Hepatocyte (in vitro differentiated cells): ENCODE data around the gene FBN1. TPM values are rescaled to one million over a fixed set of nuclear protein-coding genes. Genes with fewer than 3 reads are reported as not detected.
A peak's percentile ranks its signal among the peaks of the same experiment; 100 is the strongest.

Source experiments
- DNase-seq: peaks from one replicate; pipeline ENCODE4 v3.0.0-alpha.2; 2016; ENCODE audit warnings: low spot score
- H2AFZ ChIP-seq: fragments of 200-600 bp; sonication (generic); 2 replicates; pipeline ENCODE4 v1.6.0; 2016; ENCODE audit warnings: antibody characterized with exemption, mild to moderate bottlenecking
- H3K27ac ChIP-seq: fragments of 200-600 bp; sonication (generic); 2 replicates; pipeline ENCODE4 v1.5.1; 2016; ENCODE audit warnings: mild to moderate bottlenecking
- H3K27me3 ChIP-seq: fragments of 200-600 bp; sonication (generic); 2 replicates; pipeline ENCODE4 v1.6.1; 2016
- H3K36me3 ChIP-seq: fragments of 200-600 bp; sonication (generic); replicated peaks from 2 replicates; pipeline ENCODE4 v1.5.1; 2016; ENCODE audit warnings: low read depth; ENCODE audit not compliant: insufficient read depth
- H3K4me1 ChIP-seq: fragments of 200-600 bp; sonication (generic); 2 replicates; pipeline ENCODE4 v1.5.1; 2016; ENCODE audit warnings: mild to moderate bottlenecking, moderate library complexity; ENCODE audit not compliant: insufficient read depth
- H3K4me2 ChIP-seq: fragments of 200-600 bp; sonication (generic); 2 replicates; pipeline ENCODE4 v1.6.0; 2016
- H3K4me3 ChIP-seq: fragments of 200-600 bp; sonication (generic); 2 replicates; pipeline ENCODE4 v1.5.1; 2016; ENCODE audit warnings: mild to moderate bottlenecking
- H3K79me2 ChIP-seq: fragments of 200-600 bp; sonication (generic); 2 replicates; pipeline ENCODE4 v1.6.0; 2017; ENCODE audit warnings: mild to moderate bottlenecking
- H3K9me2 ChIP-seq: fragments of 200-600 bp; sonication (generic); replicated peaks from 2 replicates; pipeline ENCODE4 v1.6.0; 2017; ENCODE audit warnings: mild to moderate bottlenecking; ENCODE audit not compliant: insufficient read depth
- H3K9me3 ChIP-seq: fragments of 200-600 bp; sonication (generic); 2 replicates; pipeline ENCODE4 v1.5.1; 2016; ENCODE audit warnings: low read depth, mild to moderate bottlenecking
- H4K20me1 ChIP-seq: fragments of 200-600 bp; sonication (generic); 2 replicates; pipeline ENCODE4 v1.6.0; 2016; ENCODE audit warnings: mild to moderate bottlenecking; ENCODE audit not compliant: insufficient read depth, poor library complexity, severe bottlenecking
- EZH2 ChIP-seq: fragments of 200-600 bp; sonication (generic); IDR thresholded peaks from 2 replicates; pipeline ENCODE4 v1.6.1; 2016; ENCODE audit warnings: antibody characterized with exemption, mild to moderate bottlenecking, borderline replicate concordance
- EZH2phosphoT487 ChIP-seq: fragments of 200-600 bp; sonication (generic); IDR thresholded peaks from one replicate; pipeline ENCODE4 v1.6.1; 2018; ENCODE audit warnings: antibody characterized with exemption, mild to moderate bottlenecking, low read depth, moderate library complexity; ENCODE audit not compliant: unreplicated experiment, severe bottlenecking
- WGBS: methylation state at CpG from one replicate; pipeline ENCODE4 v1.1.6; 2016; ENCODE audit warnings: low lambda C conversion rate; ENCODE audit errors: missing lambda C conversion rate; 5-methylcytosine and 5-hydroxymethylcytosine counted together
- polyA plus RNA-seq: library from polyadenylated mRNA; unstranded; fragments of >200 nt; fragmentation: Nextera tagmentation; extraction: Ambion mirVana; gene quantifications from 2 replicates; pipeline ENCODE4 v1.2.1, GENCODE V29; 2016
- total RNA-seq: library from RNA; depleted of rRNA; stranded (reverse); fragments of >200 nt; gene quantifications from 2 replicates; pipeline ENCODE4 v1.2.3, GENCODE V29; 2014
- TF ChIP-seq, protein P1 (sequence below): fragments of 200-600 bp; sonication (generic); IDR thresholded peaks from 2 replicates; pipeline ENCODE4 v1.5.1; 2016; ENCODE audit warnings: antibody characterized with exemption, mild to moderate bottlenecking; ENCODE audit not compliant: poor library complexity

The FBN1 gene
- total and polyA plus RNA-seq, 2 experiments from 2014 or later: 76.6 to 199 TPM

DNA sequence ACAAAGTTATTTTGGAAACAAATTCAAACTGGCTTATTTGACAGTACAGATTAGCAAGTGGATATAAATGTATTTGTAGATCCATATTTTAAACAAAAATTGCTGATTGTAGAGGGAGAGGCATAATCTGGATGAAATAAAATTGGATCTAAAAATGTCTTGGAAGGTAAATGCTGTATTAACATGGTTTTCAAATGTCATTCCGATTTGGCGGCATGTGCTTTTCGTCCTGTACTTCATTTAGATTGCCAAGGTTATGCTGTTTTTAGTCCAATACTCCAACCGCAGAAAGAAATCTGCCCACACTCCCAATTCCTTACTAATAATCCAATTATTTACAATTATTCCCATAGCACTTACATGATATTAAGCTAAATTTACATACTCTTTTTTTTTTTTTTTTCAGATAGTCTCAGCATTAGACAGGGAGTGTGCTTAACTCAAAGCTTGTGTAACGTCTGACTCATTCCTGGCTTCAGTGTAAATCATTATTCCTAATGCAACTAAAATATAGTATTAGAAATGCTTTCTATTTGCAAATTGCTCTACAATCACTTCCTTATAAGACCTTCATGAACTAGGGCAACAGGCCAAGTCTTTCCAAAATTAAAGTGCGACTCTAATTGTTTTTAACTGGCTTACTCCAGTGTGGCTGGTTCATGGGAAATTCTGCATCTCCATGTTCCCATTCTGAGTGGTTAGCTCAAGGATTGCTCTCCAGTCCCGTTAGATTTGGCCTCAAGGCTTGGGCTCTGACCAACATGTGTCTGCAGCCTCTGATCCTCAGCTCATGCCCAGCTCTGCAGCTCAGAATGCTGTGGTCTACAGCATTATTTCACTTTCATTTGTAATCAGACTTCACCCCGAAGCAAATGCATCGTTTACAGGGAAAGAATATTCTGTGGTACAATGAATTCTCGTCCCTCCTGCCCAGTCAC lies 103.9 kb downstream of the FBN1 start:
- 73% methylated on average over 10 of the region's 10 CpGs for WGBS
- Histone ChIP-seq H3K9me3 (no peaks in the 10 kb centered on the region), H2AFZ (no peak overlapping the region), H3K79me2 (no peaks in the 10 kb centered on the region), H4K20me1 (no peaks in the 10 kb centered on the region), H3K27me3 (no peaks in the 10 kb centered on the region), H3K9me2 (no peaks in the 10 kb centered on the region), H3K4me1 (peaks cover 16% of the 10 kb centered on the region), H3K27ac (peak overlapping the region; percentile 27), H3K4me2 (peak overlapping the region; percentile 13), H3K4me3 (no peak overlapping the region), H3K36me3 (no peaks in the 10 kb centered on the region)
- TF ChIP-seq EZH2: no peak
- no peak for TF ChIP-seq EZH2phosphoT487
- TF ChIP-seq, protein P1, sequence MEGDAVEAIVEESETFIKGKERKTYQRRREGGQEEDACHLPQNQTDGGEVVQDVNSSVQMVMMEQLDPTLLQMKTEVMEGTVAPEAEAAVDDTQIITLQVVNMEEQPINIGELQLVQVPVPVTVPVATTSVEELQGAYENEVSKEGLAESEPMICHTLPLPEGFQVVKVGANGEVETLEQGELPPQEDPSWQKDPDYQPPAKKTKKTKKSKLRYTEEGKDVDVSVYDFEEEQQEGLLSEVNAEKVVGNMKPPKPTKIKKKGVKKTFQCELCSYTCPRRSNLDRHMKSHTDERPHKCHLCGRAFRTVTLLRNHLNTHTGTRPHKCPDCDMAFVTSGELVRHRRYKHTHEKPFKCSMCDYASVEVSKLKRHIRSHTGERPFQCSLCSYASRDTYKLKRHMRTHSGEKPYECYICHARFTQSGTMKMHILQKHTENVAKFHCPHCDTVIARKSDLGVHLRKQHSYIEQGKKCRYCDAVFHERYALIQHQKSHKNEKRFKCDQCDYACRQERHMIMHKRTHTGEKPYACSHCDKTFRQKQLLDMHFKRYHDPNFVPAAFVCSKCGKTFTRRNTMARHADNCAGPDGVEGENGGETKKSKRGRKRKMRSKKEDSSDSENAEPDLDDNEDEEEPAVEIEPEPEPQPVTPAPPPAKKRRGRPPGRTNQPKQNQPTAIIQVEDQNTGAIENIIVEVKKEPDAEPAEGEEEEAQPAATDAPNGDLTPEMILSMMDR: no peak
- peak; percentile 26 for DNase-seq

DNA sequence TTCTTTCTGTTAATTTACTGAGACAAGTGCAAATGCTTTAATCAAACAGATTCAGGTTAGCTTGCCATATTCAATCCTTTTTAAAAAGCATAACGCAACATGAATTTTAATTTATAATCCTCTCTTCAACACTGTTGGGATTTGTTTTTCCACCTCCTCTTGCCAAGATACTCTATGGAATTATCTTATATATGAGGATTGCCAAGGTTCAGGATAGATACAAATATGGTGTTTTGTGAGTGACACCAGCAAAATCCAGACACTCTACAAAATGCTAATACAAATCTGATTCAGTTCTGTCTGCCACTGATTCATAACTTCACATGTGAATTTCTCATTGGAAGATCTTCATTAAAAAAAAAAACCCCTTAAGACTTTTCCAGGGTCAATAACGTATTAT lies 104.8 kb downstream of the FBN1 start:
- 95% methylated on average over 2 of the region's 2 CpGs for WGBS
- Histone ChIP-seq H3K4me2 (no peak overlapping the region), H2AFZ (no peak overlapping the region), H4K20me1 (no peaks in the 10 kb centered on the region), H3K9me3 (no peaks in the 10 kb centered on the region), H3K36me3 (no peaks in the 10 kb centered on the region), H3K79me2 (no peaks in the 10 kb centered on the region), H3K4me3 (no peak overlapping the region), H3K9me2 (no peaks in the 10 kb centered on the region), H3K4me1 (peaks cover 17% of the 10 kb centered on the region), H3K27ac (no peak overlapping the region), H3K27me3 (no peaks in the 10 kb centered on the region)
- DNase-seq: no peak
- TF ChIP-seq, protein P1: no peak
- no peak for TF ChIP-seq EZH2phosphoT487
- no peak for TF ChIP-seq EZH2

DNA sequence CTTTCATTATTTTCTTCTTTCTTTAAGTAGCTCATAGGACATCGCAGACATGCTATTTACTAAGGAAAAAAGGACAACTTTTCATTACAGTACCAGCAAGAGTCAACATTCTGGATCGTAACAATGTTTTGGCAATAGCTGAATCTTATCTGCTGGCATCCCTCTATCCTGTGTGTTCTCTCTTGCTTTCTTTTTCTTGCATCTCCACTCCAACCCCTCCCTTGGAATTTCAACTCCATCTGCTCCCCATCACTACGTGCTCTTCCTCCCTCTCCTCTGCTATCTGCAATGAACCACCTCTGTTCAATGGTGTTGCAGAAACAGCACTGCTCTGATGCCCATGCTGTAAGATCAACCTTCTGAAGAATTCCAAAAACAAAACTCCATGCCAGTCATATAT lies 106.6 kb downstream of the FBN1 start:
- DNase-seq: no peak
- no peak overlapping the region for H3K4me3 ChIP-seq
- WGBS: 85% methylated on average over 3 of the region's 3 CpGs
- H3K9me2 ChIP-seq: no peaks in the 10 kb centered on the region
- no peaks in the 10 kb centered on the region for H3K79me2 ChIP-seq
- no peaks in the 10 kb centered on the region for H3K27me3 ChIP-seq
- H4K20me1 ChIP-seq: no peaks in the 10 kb centered on the region
- H3K9me3 ChIP-seq: no peaks in the 10 kb centered on the region
- H2AFZ ChIP-seq: no peak overlapping the region
- TF ChIP-seq, protein P1: no peak
- TF ChIP-seq EZH2 (no peak), EZH2phosphoT487 (no peak)
- no peak overlapping the region for H3K4me2 ChIP-seq
- H3K27ac ChIP-seq: no peak overlapping the region
- peaks cover 10% of the 10 kb centered on the region for H3K4me1 ChIP-seq
- no peaks in the 10 kb centered on the region for H3K36me3 ChIP-seq
